Measurements from ENCODE around the gene CNNM2. TPM values are rescaled to one million over a fixed set of nuclear protein-coding genes. Genes with fewer than 3 reads are reported as not detected.

The CNNM2 gene
- total and polyA plus RNA-seq, 2 experiments from 2014 or later: 3.3 to 18.0 TPM

DNA sequence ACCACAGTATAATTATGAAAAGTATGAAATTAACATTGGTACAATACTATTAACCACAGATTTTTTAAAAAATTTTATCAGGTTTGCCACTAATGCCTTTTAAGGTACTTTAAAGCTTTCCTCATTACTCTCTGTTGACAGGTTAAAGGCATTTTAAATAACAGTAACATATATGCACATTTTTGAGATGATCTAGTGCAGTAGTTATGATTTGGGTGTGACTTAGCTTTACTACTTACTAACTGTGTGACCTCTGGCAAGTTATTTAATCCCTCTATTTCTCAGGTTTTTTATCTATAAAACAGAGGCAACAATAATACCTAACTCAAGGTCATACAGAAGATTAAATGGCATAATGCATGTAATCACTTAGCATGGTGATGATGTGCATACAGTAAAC is 180.1 kb downstream of the CNNM2 start:
- peaks cover 73% of the 10 kb centered on the region for H3K36me3 ChIP-seq
- TF ChIP-seq, protein P1, sequence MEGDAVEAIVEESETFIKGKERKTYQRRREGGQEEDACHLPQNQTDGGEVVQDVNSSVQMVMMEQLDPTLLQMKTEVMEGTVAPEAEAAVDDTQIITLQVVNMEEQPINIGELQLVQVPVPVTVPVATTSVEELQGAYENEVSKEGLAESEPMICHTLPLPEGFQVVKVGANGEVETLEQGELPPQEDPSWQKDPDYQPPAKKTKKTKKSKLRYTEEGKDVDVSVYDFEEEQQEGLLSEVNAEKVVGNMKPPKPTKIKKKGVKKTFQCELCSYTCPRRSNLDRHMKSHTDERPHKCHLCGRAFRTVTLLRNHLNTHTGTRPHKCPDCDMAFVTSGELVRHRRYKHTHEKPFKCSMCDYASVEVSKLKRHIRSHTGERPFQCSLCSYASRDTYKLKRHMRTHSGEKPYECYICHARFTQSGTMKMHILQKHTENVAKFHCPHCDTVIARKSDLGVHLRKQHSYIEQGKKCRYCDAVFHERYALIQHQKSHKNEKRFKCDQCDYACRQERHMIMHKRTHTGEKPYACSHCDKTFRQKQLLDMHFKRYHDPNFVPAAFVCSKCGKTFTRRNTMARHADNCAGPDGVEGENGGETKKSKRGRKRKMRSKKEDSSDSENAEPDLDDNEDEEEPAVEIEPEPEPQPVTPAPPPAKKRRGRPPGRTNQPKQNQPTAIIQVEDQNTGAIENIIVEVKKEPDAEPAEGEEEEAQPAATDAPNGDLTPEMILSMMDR (IDR thresholded peaks at IDR 0.05; ENCODE audit: low read depth, low read length): no peak
- H3K27ac ChIP-seq: no peak overlapping the region

DNA sequence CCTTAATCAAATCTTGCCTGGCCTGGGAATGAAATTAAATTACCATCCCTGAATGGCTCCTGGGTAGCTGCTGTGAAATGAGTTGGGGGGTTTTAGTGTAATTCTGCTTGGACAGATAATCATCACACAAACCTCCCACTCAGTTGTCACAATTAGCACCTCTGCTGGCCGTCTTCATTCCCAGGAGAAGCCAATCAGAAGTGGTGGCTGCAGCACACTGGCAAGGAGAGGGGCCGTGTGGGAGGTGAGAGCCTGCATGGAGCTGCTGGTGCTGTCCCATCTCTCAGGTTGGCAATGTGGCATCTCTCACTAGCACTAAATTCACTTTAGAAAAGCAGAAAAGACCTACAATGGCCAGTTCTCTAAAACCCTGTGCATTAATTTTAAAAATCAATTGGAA is 182.5 kb downstream of the CNNM2 start:
- Histone ChIP-seq H3K9me3 (ENCODE audit: low read depth) (no peaks in the 10 kb centered on the region), H3K27me3 (no peaks in the 10 kb centered on the region), H3K4me3 (no peak overlapping the region), H3K27ac (no peak overlapping the region), H3K4me1 (ENCODE audit: low read depth) (no peaks in the 10 kb centered on the region), H3K36me3 (peaks cover 67% of the 10 kb centered on the region)
- TF ChIP-seq, protein P1 (IDR thresholded peaks at IDR 0.05; ENCODE audit: low read depth, low read length): no peak
- no peak for DNase-seq (ENCODE audit: low read depth in 1 of 2, low spot score in 1 of 2)

More for the DNA sequence above, 180.1 kb downstream of the CNNM2 start:
- Histone ChIP-seq H3K4me1 (ENCODE audit: low read depth) (no peaks in the 10 kb centered on the region), H3K9me3 (ENCODE audit: low read depth) (no peaks in the 10 kb centered on the region), H3K27me3 (no peaks in the 10 kb centered on the region), H3K4me3 (no peak overlapping the region)
- DNase-seq (ENCODE audit: low read depth in 1 of 2, low spot score in 1 of 2): no peak

DNA sequence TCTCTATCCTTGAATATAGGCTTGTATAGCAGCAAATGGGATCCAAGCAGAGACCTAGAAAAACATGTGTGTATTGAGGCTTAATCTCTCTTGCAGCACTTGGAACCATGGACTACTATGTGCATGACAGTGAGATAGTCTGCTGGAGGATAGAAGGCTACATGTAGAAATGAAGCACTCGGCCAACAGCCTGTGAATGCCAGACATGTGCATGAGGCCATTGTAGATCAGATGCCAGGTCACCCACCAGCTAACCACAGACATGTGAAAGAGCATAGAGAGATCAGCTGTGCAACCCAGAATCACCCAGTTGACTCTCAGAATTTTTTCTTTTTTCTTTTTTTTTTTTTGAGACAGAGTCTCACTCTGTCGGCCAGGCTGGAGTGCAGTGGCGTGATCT is 184.1 kb downstream of the CNNM2 start:
- H3K36me3 ChIP-seq: peaks cover 58% of the 10 kb centered on the region
- no peak for DNase-seq (ENCODE audit: low read depth in 1 of 2, low spot score in 1 of 2)
- H3K27ac ChIP-seq: no peak overlapping the region

DNA sequence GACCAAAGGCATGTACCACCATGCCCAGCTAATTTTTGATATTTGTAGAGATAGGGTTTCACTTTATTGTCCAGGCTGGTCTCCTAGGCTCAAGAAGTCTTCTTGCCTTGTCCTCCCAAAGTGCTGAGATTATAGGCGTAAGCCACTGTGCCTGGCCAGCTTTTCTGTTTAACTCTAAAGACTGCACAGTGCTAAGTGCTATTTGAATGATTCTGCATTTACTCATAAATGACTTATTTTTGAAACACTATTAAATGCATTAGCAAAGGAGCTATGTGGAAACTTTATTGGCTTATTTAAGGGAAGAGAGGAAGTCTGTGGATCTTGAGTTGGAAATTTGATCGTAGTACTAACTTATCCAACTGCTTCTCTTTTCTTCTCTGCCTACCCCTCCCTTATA is 185.9 kb downstream of the CNNM2 start:
- no peaks in the 10 kb centered on the region for H3K27me3 ChIP-seq
- no peaks in the 10 kb centered on the region for H3K9me3 ChIP-seq (ENCODE audit: low read depth)
- peaks cover 40% of the 10 kb centered on the region for H3K36me3 ChIP-seq
- no peaks in the 10 kb centered on the region for H3K4me1 ChIP-seq (ENCODE audit: low read depth)
- DNase-seq (ENCODE audit: low read depth in 1 of 2, low spot score in 1 of 2): no peak
- H3K27ac ChIP-seq: no peak overlapping the region
- TF ChIP-seq, protein P1 (IDR thresholded peaks at IDR 0.05; ENCODE audit: low read depth, low read length): no peak
- no peak overlapping the region for H3K4me3 ChIP-seq

More for the DNA sequence above, 184.1 kb downstream of the CNNM2 start:
- Histone ChIP-seq H3K4me3 (no peak overlapping the region), H3K27me3 (no peaks in the 10 kb centered on the region), H3K4me1 (ENCODE audit: low read depth) (no peaks in the 10 kb centered on the region), H3K9me3 (ENCODE audit: low read depth) (no peaks in the 10 kb centered on the region)
- TF ChIP-seq, protein P1 (IDR thresholded peaks at IDR 0.05; ENCODE audit: low read depth, low read length): no peak

DNA sequence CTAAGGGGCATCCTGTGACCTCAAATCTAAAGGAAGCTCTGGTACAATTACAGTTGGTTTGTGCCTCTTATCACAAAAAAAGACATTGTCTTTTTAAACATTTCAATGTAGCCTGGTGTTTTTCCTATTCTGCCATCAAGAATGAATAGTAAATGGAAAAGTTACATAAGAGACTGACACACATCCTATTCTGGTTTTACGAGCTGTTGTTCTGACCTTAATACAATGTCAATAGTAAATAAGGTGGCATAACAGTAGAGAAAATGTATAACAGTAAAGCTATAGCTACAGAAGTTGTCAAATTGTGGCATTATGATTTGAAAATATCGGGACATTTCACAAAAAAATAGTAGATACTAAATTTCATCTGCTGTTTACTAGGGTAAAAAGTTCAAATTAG is 186.6 kb downstream of the CNNM2 start:
- H3K36me3 ChIP-seq: peaks cover 33% of the 10 kb centered on the region
- no peaks in the 10 kb centered on the region for H3K9me3 ChIP-seq (ENCODE audit: low read depth)
- H3K4me1 ChIP-seq (ENCODE audit: low read depth): no peaks in the 10 kb centered on the region
- DNase-seq (ENCODE audit: low read depth in 1 of 2, low spot score in 1 of 2): no peak
- TF ChIP-seq, protein P1 (IDR thresholded peaks at IDR 0.05; ENCODE audit: low read depth, low read length): no peak
- H3K27ac ChIP-seq: no peak overlapping the region
- no peak overlapping the region for H3K4me3 ChIP-seq
- no peaks in the 10 kb centered on the region for H3K27me3 ChIP-seq

DNA sequence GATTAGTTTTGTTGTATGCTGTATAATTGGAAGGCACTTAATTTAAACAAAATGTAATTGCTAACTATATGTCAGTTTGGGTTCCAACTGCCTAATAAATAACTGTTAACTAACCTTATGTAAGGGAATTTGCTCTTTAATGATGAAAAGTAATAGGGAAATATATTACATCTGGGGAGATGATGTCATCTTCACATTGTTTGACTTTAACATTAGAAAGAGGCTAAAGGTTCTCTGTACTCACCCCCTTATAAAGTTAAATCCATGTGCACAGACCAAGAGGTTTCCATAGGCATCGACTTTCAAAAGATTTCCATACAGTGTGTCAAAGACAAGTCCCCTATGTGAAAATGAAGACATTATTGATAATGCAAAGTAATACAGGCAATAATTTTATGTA is 187.4 kb downstream of the CNNM2 start:
- no peaks in the 10 kb centered on the region for H3K9me3 ChIP-seq (ENCODE audit: low read depth)
- TF ChIP-seq, protein P1 (IDR thresholded peaks at IDR 0.05; ENCODE audit: low read depth, low read length): no peak
- no peak overlapping the region for H3K4me3 ChIP-seq
- H3K27me3 ChIP-seq: no peaks in the 10 kb centered on the region
- H3K36me3 ChIP-seq: peaks cover 26% of the 10 kb centered on the region
- no peak for DNase-seq (ENCODE audit: low read depth in 1 of 2, low spot score in 1 of 2)
- H3K4me1 ChIP-seq (ENCODE audit: low read depth): peaks cover under 1% of the 10 kb centered on the region
- H3K27ac ChIP-seq: no peak overlapping the region

All from cardiac muscle cell (in vitro differentiated cells and primary cell).